GM19043 (cell line): ENCODE results near the gene CCPG1.
A peak's percentile ranks its signal among the peaks of the same experiment; 100 is the strongest.
"Not testable (repeated sequence)": the region's sequence is repeated elsewhere in the genome, so short reads cannot be mapped to it uniquely, and the experiment has no call there.

Experiments used
- ATAC-seq: cut with Tn5 transposase; IDR thresholded peaks from one replicate; pipeline ENCODE4 v1.9.1; 2021; ENCODE audit warnings: low read depth; ENCODE audit not compliant: unreplicated experiment

CCPG1 gene

GRCh38 chr15:55408012-55408928 lies at the start of gene CCPG1, which contains the start of gene PIERCE2:
CCPG1 (minus strand) TSS chr15:55408359; CDS start chr15:55389424, 18,935 bp downstream.
PIERCE2 (plus strand) TSS chr15:55408495; CDS start chr15:55408769, 274 bp downstream.
- peak; percentile 93 for ATAC-seq

GRCh38 chr15:55457401-55458022 lies 49.4 kb upstream of the CCPG1 start:
- ATAC-seq: no peak

- not testable (repeated sequence) for ATAC-seq
Observed at GRCh38 chr15:55447030-55447394, 38.9 kb upstream of the CCPG1 start.

- ATAC-seq: not testable (repeated sequence)
Observed at GRCh38 chr15:55446379-55447029, 38.3 kb upstream of the CCPG1 start.

- not testable (repeated sequence) for ATAC-seq
Observed at GRCh38 chr15:55445936-55446335, 37.8 kb upstream of the CCPG1 start.

GRCh38 chr15:55443141-55443540 lies 35.0 kb upstream of the CCPG1 start:
- ATAC-seq: not testable (repeated sequence)

- peak; percentile 63 for ATAC-seq
Observed at GRCh38 chr15:55434989-55435825, 27.0 kb upstream of the CCPG1 start.

- no peak for ATAC-seq
Observed at GRCh38 chr15:55422089-55422488, 13.9 kb upstream of the CCPG1 start.

GRCh38 chr15:55420171-55420866 lies 12.2 kb upstream of the CCPG1 start:
- ATAC-seq: no peak

- not testable (repeated sequence) for ATAC-seq
Observed at GRCh38 chr15:55417678-55418077, 9.5 kb upstream of the CCPG1 start.

GRCh38 chr15:55408976-55409375 lies 817 bp upstream of the CCPG1 start:
- ATAC-seq: not testable (repeated sequence)

GRCh38 chr15:55407498-55408011 lies 604 bp downstream of the CCPG1 start:
- peak; percentile 3 for ATAC-seq

GRCh38 chr15:55403531-55403930 lies 4.6 kb downstream of the CCPG1 start:
- no peak for ATAC-seq

GRCh38 chr15:55402707-55403106 lies 5.5 kb downstream of the CCPG1 start:
- peak; percentile 40 for ATAC-seq

GRCh38 chr15:55401786-55402246 lies 6.3 kb downstream of the CCPG1 start:
- no peak for ATAC-seq

- not testable (repeated sequence) for ATAC-seq
Observed at GRCh38 chr15:55400050-55400449, 8.1 kb downstream of the CCPG1 start.

GRCh38 chr15:55398243-55398642 lies 9.9 kb downstream of the CCPG1 start:
- no peak for ATAC-seq

- ATAC-seq: no peak
Observed at GRCh38 chr15:55394694-55395093, 13.5 kb downstream of the CCPG1 start.

- ATAC-seq: no peak
Observed at GRCh38 chr15:55389264-55389607, 18.9 kb downstream of the CCPG1 start.
